HFFc6 (cell line): ENCODE measurements around the gene ABHD10. TPM values are rescaled to one million over a fixed set of nuclear protein-coding genes. Genes with fewer than 3 reads are reported as not detected.

Experiments used
- DNase-seq: peaks from one replicate; pipeline ENCODE4 v3.0.0-alpha.2; 2018
- H3K27ac Mint-ChIP-seq: 2 replicates; pipeline ENCODE4 v1.8.0; 2020; ENCODE audit warnings: mild to moderate bottlenecking, mixed read lengths
- H3K27me3 Mint-ChIP-seq: 2 replicates; pipeline ENCODE4 v1.8.0; 2021; ENCODE audit warnings: mild to moderate bottlenecking, moderate library complexity, mixed read lengths; ENCODE audit not compliant: insufficient read depth
- H3K36me3 Mint-ChIP-seq: 2 replicates; pipeline ENCODE4 v1.8.0; 2021; ENCODE audit warnings: low read depth, mixed read lengths
- H3K4me1 Mint-ChIP-seq: 2 replicates; pipeline ENCODE4 v1.8.0; 2020; ENCODE audit warnings: low read depth, mixed read lengths
- H3K4me3 Mint-ChIP-seq: 2 replicates; pipeline ENCODE4 v1.8.0; 2020; ENCODE audit warnings: mild to moderate bottlenecking, moderate library complexity, mixed read lengths
- H3K9me3 Mint-ChIP-seq: 2 replicates; pipeline ENCODE4 v1.8.0; 2020; ENCODE audit warnings: mild to moderate bottlenecking, mixed read lengths
- CTCF ChIP-seq: fragments of 200-600 bp; sonication (generic); IDR thresholded peaks from 2 replicates; pipeline ENCODE4 v1.5.0; 2021; ENCODE audit warnings: antibody characterized with exemption, mild to moderate bottlenecking
- total RNA-seq, 6 experiments: library from RNA; stranded (reverse); fragmentation: NEBNext Ultra II Directional; extraction: Animal tissue kit (Norgen Biotek cat#: 25700); gene quantifications; 2 replicates in 1 of 6; 3 replicates in 5 of 6; pipeline ENCODE4 v1.2.3, GENCODE V29; 2021

Gene ABHD10
- total RNA-seq, 6 experiments from 2014 or later: 39.5 to 44.5 (median 41.3) TPM

GRCh38 chr3:112042842-112043280 is 64.0 kb downstream of the ABHD10 start:
- H3K4me1 Mint-ChIP-seq: peaks cover 27% of the 10 kb centered on the region
- no peaks in the 10 kb centered on the region for H3K9me3 Mint-ChIP-seq
- no peak overlapping the region for H3K4me3 Mint-ChIP-seq
- DNase-seq: no peak
- no peak overlapping the region for H3K27ac Mint-ChIP-seq
- H3K27me3 Mint-ChIP-seq: no peaks in the 10 kb centered on the region; the same call in 1 of the 2 replicates
- TF ChIP-seq CTCF: no peak
- no peaks in the 10 kb centered on the region for H3K36me3 Mint-ChIP-seq

Other genes with a start within 250 kb of the ABHD10 start
- 10 to 100 TPM; 35.4 to 55.9 (median 37.6) TPM for gene PHLDB2, start 119.8 kb upstream of the ABHD10 start, total RNA-seq
- gene TAGLN3, start 19.9 kb downstream of the ABHD10 start, total RNA-seq: under 1 TPM in 3 of 6 experiments, not detected in 3; 0.26 to 0.63 (median 0.43) TPM
- under 1 TPM in 1 of 6 experiments, not detected in 5; 0.10 TPM for gene TMPRSS7, start 55.7 kb downstream of the ABHD10 start, total RNA-seq
- 10 to 100 TPM in 5 of 6 experiments, 1 to 10 TPM in 1; 9.7 to 11.6 (median 10.7) TPM for gene C3orf52, start 107.4 kb downstream of the ABHD10 start, total RNA-seq
- not detected for gene GCSAM, start 154.2 kb downstream of the ABHD10 start, total RNA-seq